NCI-H1694 treated with DMSO at 0.1 percent for 48 hours (cell line): ENCODE measurements around the gene MISP3.

Experiments
- DNase-seq: peaks from one replicate; lab custom pipeline; 2025; lab: John Stamatoyannopoulos, UW

Gene MISP3

GRCh38 chr19:14102756-14103155 lies 30.2 kb downstream of the MISP3 start:
- DNase-seq: no peak

GRCh38 chr19:14103310-14103709 lies 30.7 kb downstream of the MISP3 start:
- DNase-seq: no peak

GRCh38 chr19:14105680-14106079 lies 33.1 kb downstream of the MISP3 start:
- DNase-seq: no peak

GRCh38 chr19:14106840-14107239 lies 34.3 kb downstream of the MISP3 start:
- DNase-seq: no peak

- DNase-seq: no peak
Measured at GRCh38 chr19:14107581-14108461, 35.2 kb downstream of the MISP3 start.

GRCh38 chr19:14110650-14111049 lies 38.1 kb downstream of the MISP3 start:
- no peak for DNase-seq

- DNase-seq: no peak
Measured at GRCh38 chr19:14111486-14111885, 38.9 kb downstream of the MISP3 start.

- DNase-seq: no peak
Measured at GRCh38 chr19:14112051-14112808, 39.6 kb downstream of the MISP3 start.

- DNase-seq: no peak
Measured at GRCh38 chr19:14112809-14113385, 40.3 kb downstream of the MISP3 start.

- DNase-seq: no peak
Measured at GRCh38 chr19:14113762-14114414, 41.3 kb downstream of the MISP3 start.

- DNase-seq: no peak
Measured at GRCh38 chr19:14114439-14114838, 41.9 kb downstream of the MISP3 start.

GRCh38 chr19:14114854-14115253 lies 42.3 kb downstream of the MISP3 start:
- DNase-seq: no peak

GRCh38 chr19:14115756-14116155 lies 43.2 kb downstream of the MISP3 start:
- DNase-seq: no peak

- DNase-seq: no peak
Measured at GRCh38 chr19:14116525-14116917, 43.9 kb downstream of the MISP3 start.

- DNase-seq: no peak
Measured at GRCh38 chr19:14116918-14117578, 44.5 kb downstream of the MISP3 start.

- peak; percentile 98 for DNase-seq
Measured at GRCh38 chr19:14117668-14118164, 45.1 kb downstream of the MISP3 start, which contains the start of gene PRKACA. Gene PRKACA (minus strand): TSS chr19:14117762. CDS start chr19:14117547, 215 bp downstream.

GRCh38 chr19:14118165-14119051 lies 45.8 kb downstream of the MISP3 start:
- peak; percentile 21 for DNase-seq

- no peak for DNase-seq
Measured at GRCh38 chr19:14119146-14119545, 46.6 kb downstream of the MISP3 start.

GRCh38 chr19:14119644-14120496 lies 47.3 kb downstream of the MISP3 start:
- no peak for DNase-seq

- DNase-seq: no peak
Measured at GRCh38 chr19:14120497-14120780, 47.9 kb downstream of the MISP3 start.
